Measurements from ENCODE around the gene DENND5B.
"Not testable (repeated sequence)": the region's sequence is repeated elsewhere in the genome, so short reads cannot be mapped to it uniquely, and the experiment has no call there.

DENND5B gene

GRCh38 chr12:31590642-31591379 is at the start of gene DENND5B:
DENND5B (minus strand) TSS chr12:31591136; CDS start chr12:31590832, 304 bp downstream.
- DNase-seq = peak; percentile 92

- DNase-seq = no peak
Measured at GRCh38 chr12:31634620-31635019, 43.7 kb upstream of the DENND5B start.

GRCh38 chr12:31633464-31633863 is 42.5 kb upstream of the DENND5B start:
- peak; percentile 4 for DNase-seq

- no peak for DNase-seq
Measured at GRCh38 chr12:31631809-31632208, 40.9 kb upstream of the DENND5B start.

DNA sequence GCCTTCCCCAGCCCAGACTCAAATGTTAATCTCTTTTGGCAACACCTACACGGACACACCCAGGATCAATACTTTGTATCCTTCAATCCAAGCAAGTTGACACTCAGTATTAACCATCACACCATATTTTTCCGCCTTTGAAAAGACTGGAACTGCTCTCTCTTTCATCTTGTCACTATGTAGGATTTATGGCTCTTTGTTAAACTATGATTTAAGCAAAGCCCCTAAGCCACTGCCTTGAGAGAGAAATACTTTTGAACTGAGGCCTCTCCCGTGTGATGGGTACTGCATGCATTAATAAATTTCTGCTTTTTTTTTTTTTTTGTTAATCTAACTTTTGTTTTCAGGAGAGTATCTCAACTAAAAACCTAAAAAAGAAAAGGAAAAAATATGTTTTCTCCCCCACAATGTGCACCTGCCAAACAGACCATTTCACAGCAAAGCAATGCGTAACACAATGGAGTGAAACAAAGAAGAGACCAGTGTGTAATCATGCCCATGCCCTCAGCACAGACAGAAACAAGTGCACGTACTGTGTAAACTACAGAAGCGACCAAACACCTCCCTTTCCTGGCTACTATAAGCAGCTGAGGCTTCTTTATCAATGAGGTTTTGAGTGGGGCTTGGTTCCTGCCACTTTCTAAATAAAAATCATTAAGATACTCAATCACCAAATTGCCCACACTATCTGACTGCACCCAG is 40.2 kb upstream of the DENND5B start:
- DNase-seq = peak; percentile 7

DNA sequence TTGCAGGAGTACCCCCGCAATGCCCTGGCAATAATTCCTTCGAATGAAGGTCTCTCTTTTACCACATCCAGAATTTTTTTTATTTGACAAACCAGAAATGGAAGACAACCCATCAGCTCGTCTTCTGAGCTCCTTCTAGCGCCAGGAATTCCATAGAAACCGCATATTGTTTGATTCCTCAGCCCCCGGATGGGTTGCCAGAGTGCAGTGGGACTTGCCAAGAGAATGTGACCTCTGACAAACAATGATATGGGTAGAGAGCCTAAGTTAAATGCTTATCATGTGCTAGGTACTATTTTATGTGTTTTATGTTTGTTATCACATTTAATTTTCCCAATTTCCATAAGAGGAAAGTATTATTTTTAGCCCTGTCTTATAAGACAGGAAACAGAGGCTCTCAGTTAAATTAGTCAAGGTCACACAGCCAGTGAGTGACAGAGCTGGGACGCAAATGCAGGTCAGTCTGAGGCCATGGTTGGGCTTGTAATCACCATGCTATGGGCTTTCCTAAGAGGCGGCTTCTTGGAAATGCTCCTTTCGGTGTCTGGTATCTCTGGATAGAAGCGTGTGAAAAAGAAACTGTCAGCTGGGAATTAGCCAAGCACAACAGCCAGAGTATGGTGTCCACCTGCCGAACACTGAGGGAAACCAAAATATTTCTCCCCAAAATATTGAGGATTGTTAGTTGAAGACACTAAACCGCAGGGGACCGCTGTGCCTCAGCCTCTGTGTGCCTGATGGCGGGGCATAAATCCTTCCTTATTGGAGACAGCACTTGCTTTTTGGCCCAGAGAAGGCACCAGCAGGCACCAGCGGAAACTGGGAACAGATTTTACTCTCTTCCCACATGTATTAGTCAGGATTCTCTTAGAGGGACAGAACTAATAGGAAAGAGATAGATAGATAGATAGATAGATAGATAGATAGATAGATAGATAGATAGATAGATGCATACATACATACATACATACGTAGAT is 39.1 kb upstream of the DENND5B start:
- peak; percentile 46 for DNase-seq

- peak; percentile 33 for DNase-seq
Measured at GRCh38 chr12:31627456-31628054, 36.6 kb upstream of the DENND5B start.

DNA sequence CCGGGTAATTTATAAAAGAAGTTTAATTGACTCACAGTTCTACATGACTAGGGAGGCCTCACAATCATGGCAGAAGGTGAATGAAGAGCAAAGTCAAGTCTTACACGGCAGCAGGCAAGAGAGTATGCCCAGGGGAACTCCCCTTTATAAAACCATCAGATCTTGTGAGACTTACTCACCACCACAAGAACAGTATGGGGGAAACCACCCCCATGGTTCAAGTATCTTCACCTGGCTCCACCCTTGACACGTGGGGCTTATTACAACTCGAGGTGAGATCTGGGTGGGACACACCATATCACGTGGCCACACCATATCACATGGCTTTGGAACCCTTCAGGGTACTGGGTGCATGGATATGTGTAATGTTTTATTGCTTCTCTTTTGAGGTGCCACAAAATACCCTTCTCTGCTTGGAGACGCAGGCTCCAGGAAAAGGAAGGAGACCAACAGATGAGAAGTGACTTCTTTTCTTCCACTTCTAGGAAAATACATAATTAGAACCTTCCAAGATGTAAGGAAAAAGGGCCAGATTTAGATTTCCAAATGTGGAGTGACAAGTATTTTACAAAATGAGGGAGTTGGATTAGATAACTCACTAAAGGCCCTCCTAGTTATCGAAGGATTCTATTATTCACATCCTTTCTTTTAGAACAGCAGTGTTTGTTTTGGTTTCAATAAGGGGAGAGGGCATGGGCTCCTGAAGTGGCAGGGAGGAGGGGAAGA is 35.5 kb upstream of the DENND5B start:
- peak; percentile 24 for DNase-seq

- peak; percentile 36 for DNase-seq
Measured at GRCh38 chr12:31622038-31622437, 31.1 kb upstream of the DENND5B start.

DNA sequence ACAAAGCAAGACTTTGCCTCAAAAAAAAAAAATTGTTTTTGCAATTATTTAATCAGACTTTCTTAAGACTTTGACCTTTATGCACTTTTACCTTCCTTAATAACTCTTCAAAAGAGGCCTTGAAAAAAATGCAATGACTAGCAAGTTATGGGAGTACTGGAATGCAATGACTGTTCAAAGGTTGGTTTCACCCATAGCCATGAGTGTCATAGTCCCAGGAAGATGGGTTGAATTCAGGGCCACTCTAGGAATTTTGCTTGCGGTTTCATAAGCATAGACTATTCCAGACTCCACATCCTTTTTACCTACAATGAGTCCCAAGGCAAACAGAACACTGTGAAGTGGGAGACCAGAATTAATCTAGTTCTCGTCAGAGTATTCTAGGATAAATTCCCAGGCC is 29.4 kb upstream of the DENND5B start:
- DNase-seq = peak; percentile 4

- peak; percentile 40 for DNase-seq
Measured at GRCh38 chr12:31618228-31619025, 27.5 kb upstream of the DENND5B start.

- DNase-seq = peak; percentile 2
Measured at GRCh38 chr12:31612819-31613218, 21.9 kb upstream of the DENND5B start.

GRCh38 chr12:31608299-31608698 is 17.4 kb upstream of the DENND5B start:
- not testable (repeated sequence) for DNase-seq

- DNase-seq = no peak
Measured at GRCh38 chr12:31605531-31605930, 14.6 kb upstream of the DENND5B start.

DNA sequence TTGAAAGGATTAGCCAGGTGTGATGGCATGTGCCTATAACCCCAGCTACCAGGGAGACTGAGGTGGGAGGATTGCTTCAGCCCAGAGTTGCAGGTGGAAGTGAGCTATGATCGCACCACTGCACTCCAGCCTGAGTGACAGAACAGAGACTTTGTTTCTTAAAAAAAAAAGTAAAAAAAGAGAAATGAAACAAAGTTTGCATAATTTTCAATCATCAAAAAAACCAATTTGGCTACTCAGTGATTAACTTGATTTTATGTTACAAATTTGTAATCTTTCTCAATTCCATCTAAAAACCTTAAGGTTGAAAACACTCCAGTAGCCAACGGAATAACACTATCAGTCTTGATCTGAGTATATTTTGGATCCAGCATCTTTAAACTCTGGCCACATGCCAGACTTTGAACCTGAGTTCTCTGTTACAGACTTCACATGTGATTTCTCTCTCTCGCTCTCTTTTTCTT is 12.6 kb upstream of the DENND5B start:
- no peak for DNase-seq

- DNase-seq = no peak
Measured at GRCh38 chr12:31600750-31601149, 9.8 kb upstream of the DENND5B start.

DNA sequence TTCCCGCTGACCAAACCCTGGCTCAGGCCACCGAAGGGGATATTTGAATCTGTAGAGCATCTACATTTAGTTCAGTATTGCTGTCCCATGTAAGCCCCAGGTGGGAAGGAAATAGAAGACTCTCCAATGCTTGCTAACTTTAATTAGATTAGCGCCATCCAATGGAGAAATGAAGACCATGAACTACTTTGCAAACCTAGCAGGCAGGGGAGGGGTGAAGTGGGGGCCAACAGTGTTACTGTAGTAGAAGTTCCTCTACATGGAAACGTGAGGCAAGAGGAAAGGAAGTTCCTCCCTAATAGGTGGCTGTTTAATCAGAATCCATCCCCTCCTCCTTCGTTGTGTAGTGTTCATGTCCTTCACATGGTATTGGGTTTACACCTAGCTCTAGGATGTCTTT is 9.3 kb upstream of the DENND5B start:
- DNase-seq = no peak

- DNase-seq = no peak
Measured at GRCh38 chr12:31599053-31599452, 8.1 kb upstream of the DENND5B start.

DNA sequence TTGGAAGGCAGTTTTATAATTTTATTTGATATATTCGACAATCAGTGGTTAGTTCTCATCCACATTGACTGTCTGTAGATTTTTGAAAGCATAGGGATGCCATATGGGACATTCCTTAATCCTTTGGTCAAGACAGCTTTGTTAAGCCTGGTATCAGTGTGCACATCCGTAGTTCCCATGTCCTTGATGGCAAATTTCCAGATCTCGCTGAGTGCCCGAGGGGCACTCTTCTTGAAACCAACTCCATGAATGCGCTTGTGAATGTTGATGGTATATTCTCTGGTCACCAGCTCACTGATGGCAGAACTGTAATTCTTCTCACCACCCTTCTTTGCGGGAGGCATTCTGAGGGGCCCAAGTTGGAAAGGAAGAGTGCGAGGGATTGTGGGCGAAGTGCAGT is 6.1 kb upstream of the DENND5B start:
- DNase-seq = no peak

DNA sequence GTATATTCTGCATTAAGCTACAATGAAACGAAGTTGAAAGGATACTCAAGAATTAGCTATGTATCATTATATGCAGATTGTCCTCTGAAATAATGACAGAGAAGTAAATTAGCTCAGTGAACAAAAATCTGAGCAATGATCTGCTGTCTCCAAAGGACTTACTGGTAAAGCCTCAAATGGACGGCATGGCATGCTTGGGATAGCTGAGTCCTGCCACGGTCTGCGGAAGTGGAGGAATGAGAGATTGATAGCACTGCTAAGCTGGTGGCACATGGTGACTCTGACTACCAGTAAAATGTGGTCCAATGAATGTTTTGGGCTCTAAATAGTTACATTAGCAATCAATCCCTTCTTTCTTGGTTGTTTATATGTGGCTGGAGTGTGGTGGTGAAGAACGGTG is 3.7 kb upstream of the DENND5B start:
- DNase-seq = peak; percentile 92

DNA sequence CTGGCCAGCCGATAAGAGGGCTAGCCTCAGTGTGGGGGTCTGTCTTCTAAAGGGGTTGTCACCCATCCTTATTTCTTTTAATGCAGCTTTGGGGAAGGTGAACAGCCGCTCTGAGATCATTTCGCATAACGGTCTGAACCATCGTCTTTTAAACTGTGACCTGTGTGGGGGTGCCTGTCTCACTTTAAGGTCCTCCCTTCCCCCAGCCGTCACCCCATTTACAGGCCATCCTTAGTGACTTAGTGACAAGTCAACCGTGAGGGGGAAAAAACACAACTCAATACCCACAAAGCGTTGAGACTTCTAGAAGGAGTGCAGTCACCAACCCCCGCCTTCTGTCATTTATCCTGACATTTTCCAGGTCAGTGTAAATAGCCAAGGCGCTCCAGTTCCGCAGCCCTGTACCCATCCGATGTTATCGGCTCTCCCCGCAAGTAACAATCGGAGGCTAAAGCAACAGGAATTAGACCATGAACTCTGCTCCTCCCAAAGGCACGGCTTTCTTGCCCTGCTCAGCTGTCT is 505 bp upstream of the DENND5B start:
- DNase-seq = peak; percentile 96

Data from islet precursor cell (in vitro differentiated cells).